Stimulated activated CD8-positive, alpha-beta memory T cell treated with anti-CD3 and anti-CD28 coated beads, Interleukin-12 subunit alpha, Interleukin-12 subunit beta, amount 100 ng/mL, for 1 hour (primary cell): ENCODE measurements around the gene SPRTN.

Experiments used
- DNase-seq: peaks from one replicate; pipeline ENCODE4 v3.0.0-alpha.2; 2020; ENCODE audit warnings: low read depth

SPRTN gene

DNA sequence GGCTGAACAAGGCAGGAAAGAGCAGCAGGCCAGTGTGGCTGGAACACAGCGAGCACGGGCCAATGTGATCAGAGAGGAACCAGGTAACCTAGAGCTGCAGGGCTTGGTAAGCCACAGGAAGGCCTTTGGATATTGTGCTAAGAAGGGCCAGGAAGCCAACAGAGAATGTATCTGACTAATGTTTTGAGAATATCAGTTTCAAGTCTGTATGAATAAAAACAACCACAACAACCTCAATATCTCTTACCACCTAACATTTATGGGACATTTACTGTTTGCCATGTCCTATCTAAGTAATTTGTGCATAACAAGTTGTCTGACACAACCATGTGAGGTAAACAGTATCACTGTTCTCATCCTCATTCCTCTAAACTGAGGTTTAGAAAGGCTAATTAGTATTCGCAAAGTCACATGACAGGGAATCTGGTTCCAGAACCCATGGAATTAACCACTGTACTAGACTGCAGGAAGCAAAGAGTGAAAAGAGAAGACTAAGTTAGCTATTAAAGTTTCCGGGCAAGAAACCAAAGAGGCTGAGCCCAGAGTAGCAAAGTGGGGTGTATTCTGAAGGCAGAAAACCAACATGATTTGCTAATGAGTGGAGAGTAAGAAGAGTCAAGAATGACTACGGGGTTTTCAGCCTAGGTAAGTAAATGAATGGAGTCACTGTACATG, 38.9 kb downstream of the SPRTN start:
- no peak for DNase-seq

DNA sequence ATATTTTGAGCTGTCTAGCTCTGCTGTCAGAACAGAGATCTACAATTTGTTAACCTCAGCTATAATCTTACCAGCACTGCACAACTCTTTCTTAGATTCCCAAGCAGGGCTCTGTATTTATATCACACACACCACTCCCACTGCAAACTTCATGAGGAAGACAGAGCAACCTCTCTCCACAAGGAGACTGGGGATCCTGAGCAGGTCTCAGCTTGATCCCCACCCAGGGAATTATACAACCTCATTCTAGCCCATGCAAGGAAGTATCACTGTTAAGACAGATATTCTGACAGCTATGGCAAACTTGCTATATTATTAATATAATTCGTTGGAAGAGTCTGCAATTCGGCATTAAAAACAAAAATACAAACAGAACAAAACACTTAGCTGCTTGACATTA, 43.6 kb downstream of the SPRTN start:
- no peak for DNase-seq

DNA sequence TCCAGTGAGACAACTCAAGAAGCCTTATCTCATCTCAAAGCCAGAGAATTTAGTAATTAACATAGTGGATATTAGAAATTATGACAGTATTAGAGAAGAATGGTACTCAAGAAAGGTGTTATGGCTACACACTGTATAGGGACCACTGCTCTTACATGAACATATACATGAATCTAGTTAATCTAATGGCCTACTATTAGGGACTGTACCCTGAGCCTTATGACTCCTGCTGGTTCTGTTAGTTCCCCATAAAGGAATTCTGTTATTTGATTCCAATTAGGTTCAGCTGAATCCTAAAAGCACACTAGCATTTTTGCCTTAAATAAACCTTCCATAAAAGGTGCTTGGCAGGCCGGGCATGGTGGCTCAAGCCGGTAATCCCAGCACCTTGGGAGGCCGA, 44.3 kb downstream of the SPRTN start:
- DNase-seq: no peak

DNA sequence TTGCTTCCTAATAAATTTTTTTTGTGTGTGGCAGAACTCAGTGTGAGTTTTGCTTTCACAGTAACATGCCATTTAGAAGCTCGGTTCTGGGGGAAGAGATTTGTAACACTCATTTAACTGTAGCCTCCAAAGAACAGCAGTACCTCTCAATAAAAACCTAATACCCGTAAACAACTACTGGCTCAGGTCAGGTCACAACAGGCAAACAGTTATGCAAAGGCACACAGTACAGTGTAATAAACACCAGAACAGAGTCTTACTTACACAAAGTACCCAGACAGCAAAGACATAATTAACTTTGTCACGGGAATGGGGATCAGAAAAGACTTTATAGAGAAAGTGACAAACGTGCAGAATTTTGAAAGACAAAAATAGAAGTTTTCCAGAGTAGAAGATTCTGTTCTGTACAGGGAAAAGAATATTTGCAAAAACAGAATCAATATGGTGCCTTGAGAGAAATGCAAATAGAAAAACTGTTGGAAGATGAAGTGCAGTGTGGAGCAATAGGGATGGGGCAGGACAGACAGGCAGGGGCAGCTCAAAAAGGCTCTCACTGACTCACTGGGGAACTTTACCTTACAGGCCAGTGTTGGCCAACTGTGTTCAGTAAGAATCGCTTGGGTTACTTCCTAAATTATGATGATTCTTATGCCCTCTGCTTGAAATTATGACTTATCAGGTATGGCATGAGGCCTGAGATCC, 45.2 kb downstream of the SPRTN start:
- no peak for DNase-seq

DNA sequence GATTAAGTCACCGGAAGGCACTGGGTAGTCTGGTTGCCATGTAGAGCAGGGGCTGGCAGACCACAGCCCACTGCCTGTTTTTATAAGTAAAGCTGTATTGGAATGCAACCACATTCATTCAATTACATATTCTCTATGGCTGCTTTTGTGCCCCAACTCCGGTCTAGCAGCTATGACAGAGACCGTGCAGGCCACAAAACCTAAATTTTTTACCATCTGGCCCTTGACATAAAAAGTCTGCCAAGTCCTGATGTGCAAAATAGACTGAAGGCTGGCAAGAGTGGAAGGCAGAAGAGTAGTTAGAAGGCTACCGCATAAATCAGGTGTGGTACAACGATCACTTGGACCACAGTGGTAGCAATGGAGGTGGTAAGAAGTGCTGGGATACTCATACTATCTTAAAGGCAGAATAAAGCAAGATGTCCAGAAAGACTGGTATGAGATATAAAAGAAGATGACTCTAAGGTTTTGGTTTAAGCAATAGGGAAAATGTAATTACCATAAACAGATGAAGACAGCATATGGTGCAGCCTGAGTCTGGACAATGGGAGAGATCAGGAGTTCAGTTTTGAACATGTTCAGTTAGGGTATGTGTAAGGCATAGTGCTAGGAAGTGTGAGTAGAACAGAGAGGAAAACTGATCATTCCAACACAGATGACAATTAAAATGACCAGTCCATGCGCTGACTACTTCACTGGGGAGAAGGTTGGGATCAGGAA, 46.8 kb downstream of the SPRTN start:
- no peak for DNase-seq

DNA sequence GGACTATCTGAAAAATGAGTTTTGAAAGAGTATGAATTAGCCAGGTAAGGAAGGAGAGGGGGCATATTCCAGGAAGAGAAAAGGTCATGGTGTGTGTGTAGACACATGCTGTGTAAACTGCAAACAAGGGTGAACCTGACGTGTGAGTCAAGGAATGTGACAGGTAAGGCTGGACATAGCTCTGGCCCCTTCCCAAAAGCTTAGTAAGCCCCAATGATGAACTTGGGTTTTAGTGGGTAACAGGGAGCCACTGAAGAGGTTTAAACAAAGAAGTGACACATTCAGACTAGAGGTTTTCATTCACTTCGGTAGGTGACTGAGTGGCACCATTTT, 47.3 kb downstream of the SPRTN start:
- no peak for DNase-seq

DNA sequence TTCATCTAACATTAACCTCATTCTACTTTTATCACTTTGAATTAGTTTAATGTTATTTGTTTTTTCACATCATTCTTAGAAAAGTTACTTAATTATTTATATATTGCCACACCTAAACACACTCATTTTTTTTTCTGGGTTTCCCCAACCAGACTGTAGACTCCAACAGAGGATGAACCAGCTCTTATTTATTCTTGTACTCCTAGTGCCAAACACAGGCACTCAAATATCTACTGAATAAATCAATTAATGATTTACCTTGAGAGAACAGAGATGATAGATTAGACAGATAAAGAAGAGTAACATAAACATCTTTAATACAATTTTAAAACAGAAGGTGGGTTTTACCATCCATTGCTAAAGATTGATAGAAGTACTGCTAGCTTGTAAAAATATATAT, 48.4 kb downstream of the SPRTN start:
- no peak for DNase-seq

DNA sequence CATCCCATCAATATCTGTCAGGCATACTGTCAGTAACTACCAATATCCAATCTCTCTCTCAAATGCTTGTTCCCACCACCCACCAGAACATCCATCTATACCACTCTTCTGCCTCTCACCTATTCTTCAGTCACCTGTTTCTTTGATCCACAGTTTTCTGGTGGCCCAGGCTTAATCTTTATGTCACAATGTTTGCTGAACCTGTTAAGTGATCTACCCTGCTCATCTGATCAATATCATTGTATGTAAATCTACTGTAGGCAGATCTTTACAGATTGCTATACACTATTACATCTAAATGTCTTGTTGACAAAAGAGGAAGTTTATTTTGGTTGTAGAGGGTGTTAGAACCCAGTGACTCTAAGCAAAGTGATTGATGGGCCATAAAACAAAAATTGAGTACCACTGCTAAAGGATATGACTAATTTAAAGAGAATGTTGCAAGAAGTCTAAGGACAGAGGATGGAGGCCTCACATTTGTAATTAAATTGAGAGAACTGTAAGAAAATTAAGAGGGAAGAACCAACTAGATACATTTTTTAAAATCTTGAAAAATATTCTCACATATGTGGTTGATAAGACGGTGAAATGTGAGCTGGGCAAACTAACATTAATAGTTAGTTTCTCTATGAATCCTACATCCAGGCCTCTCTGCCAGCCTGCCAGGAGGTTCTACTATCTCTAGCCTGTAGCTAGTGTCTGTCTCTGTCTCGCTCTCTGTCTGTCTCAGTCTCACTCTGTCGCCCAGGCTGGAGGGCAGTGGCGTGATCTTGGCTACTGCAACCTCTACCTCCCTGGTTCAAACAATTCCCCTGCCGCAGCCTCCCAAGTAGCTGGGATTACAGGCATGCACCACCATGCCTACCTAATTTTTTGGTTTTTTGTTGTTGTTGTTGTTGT, 49.9 kb downstream of the SPRTN start:
- DNase-seq: no peak

DNA sequence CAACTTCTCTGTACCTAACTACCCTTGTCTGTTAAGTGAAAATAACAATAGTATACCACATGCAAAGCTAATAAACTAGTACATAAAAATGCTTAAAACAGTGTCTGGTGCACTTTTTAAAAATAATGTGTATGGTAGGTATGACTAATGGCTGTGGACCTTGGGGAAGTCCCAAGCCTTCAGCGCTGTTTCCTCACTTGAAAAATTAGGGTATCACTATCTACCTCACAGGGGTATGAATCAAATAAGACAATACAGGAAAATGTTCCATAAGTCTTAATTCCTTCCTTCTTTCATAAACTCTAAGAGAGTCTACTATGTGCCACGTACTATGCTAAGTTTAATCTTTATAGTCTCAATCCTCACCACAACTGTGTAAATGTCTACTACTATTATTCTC, 52.0 kb downstream of the SPRTN start:
- DNase-seq: no peak

DNA sequence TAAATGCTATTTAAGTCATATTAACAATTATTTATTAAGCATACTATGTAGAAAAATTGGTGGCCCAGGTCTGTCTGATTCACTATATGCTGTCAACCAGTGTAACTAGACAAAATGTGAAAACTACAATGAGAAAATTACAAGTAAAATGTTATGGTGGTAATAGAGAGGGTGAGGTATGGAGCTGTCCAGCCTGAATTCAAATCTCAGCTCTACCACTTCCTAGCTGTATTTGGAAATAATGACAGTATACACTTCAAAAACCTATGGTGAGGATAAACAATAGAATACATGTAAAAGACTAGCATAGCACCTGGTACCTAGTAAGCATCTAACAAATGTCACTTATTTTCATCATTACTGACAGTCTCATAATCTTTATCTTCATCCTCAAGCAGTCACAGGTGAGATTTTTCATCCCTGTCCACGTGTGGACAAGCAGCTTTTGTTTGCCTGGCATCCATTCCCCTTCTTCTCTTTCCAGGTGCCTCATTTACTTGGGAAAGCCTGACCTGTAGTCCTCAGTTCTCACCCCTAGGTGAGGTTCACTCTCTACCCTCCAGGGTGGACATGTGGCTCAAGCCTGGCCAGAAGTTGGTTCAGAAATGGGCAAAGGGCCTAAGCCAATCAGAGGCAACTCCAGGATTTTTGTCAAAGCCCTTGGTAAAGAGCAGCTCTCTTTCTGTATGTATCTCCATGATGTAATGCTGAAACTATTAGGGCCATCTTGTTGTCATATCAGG, 54.5 kb downstream of the SPRTN start:
- DNase-seq: no peak

DNA sequence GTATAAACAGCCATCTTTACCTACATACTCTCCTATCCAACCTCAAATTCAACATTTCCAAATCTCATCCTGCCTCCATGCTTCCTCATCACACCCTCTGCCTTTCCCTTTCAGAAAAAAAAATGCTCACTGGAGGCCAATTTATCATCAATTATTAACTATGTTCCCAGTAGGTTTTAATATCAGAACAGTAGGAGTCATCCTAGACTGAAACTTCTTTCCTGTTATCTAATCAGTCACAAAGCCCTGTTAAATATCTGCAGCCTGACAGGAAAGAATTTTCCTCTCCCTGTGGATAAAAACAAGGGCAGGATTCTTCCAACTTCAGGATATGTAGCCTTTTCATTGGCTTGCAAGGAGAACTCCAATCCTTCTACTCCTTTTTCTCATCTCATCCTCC, 55.6 kb downstream of the SPRTN start:
- no peak for DNase-seq

DNA sequence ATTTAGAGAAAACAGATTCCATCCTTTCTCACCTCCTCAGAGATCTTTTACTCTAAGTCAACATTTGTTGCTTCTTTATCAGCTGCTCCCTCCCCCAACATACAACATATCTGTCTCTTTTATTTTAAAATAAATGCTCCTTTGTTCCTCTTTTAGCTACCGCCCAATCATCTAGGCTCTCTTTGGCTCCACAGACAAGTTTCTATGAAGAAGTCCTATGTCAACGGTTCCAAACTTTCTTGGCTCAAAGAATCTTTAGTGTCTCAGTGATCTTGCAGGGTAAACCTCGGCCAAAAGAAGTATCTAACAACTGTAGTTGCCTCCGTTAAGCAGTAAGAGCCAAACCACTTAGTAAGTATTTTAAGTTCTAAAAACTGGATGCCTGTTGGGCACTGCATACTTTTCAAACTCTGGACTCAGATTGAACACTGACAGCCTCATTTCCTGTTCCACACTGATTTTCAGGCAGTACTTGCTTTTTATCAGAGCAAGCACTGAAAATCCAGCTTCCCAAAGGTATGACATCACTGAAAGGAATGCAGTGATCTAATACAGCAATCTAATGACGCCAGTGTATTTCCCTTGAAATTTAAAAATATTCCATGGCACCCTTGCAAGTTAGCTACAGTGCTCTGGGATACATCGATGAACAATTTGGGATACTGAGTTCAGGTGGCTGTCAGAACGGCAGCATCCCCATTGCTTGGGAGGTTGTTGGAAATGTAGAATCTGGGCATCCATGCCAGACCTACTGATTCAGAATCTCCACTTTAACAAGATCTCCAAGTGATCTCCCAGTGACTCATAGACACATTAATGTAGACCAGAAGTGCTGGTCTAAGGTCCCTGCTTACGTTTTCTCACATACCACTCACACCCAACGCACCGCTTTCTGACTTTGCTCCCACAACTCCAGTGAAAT, 57.2 kb downstream of the SPRTN start:
- DNase-seq: no peak

DNA sequence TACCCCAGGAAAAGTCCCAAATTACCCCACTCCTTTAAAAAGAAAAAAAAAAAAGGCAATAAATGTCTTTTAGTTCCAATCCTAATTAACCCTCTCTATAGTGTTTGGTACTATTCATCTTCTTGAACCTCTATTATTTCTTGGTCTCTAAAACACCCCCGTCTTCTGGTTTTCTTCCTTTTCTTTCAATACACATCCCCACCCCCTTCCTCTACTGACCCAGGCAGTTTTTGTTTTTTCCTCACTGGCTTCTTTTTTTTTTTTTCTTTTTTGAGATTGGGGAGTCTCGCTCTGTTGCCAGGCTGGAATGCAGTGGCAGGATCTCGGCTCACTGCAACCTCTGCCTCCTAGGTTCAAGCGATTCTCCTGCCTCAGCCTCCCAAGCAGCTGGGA, 57.9 kb downstream of the SPRTN start:
- DNase-seq: no peak

DNA sequence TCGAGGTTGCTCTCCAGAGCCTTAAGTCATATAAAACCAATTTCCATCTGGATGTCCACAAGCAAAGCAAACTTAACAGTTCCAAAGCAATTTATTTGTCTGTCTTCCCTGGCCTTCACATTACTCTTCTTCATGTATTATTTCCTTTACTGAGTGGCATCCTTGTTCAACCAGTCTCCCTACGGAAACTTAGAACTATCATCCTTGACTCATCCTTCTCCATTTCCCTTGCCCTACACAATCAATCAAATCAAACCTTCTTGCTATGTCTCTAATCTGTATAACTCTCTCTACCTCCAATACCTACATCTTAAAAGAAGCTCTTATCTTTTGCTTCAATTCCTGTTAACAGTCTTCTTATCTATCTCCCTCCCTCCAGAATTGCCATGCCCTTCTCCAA, 58.5 kb downstream of the SPRTN start:
- DNase-seq: no peak

DNA sequence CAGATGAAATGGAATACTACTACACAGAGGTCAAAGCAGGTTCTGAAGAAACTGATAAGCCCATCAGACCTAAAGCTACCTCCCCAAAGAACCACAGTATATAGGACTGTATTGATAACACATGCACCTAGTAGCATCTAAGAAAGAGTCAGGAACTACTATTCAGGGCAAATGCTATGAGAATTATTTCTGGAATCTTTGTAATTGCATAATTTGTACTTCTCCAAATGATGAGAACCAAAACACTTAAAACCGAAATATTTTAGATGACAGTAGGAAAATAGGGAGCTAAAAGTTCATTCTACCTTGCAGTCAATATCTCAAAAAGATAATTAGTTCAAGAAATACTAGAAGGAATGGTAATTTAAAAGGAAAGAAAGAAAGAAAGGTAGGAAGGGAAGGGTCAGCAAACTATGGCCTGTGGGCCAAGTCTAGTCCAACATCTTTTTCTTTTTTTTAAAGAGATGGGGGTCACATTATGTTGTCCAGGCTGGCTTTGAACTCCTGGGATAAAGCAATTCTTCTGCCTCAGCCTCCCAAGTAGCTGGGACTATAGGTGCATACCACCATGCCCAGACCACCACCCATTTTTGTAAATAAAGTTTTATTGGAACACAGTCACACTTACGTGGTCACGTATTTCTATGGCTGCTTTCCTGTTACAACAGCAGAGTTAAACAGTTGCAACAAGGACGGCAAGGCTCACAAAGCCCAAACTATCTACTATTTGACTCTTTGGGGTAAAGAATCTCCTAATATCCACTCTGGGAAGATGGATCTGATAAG, 60.0 kb downstream of the SPRTN start:
- DNase-seq: no peak

DNA sequence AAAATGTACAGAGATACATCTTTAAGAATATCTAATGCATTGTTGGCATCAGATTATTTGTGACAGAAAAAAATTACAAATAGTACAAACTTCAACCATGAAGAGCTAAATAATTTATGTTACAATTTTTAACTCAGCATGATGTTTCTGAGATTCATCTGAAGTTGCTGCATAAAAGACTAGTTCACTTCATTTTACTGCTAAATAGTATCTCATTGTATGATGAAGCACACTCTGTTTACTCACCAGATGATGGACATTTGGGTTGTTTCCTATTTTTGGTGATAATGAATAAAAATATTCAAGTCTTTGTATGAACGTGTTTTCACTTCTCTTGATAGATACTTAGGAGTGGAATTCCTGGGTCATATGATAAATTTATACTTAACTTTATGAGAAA, 63.4 kb downstream of the SPRTN start:
- DNase-seq: no peak

DNA sequence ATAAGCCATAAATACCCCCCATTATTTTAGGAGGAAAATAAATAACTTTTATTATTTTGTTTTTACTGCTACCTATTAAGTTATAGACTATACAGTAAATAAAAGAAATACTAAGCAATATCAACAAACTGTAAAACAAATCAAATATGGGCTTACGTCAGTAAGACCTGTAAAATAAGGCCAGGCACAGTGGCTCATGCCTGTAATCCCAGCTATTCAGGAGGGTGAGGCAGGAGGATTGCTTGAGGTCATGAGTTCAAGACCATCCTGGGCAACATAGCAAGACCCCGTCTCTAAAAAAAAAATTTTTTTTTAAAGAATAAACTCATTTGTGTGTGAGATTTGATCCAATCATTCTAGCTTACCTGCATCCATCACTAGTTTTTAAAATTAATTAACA, 66.2 kb downstream of the SPRTN start:
- DNase-seq: no peak
